ENCODE data around the gene PIPOX.

The PIPOX gene

GRCh38 chr17:29019475-29020181 lies 23.3 kb upstream of the PIPOX start:
- DNase-seq: peak in 1 of 2 experiments; percentile 13

- DNase-seq: no peak
Measured at GRCh38 chr17:29020576-29020975, 22.4 kb upstream of the PIPOX start.

GRCh38 chr17:29021226-29021625 lies 21.7 kb upstream of the PIPOX start:
- DNase-seq: no peak

- no peak for DNase-seq
Measured at GRCh38 chr17:29022074-29022473, 20.9 kb upstream of the PIPOX start.

GRCh38 chr17:29024316-29024952 lies 18.5 kb upstream of the PIPOX start:
- no peak for DNase-seq

GRCh38 chr17:29031488-29031887 lies 11.5 kb upstream of the PIPOX start:
- no peak for DNase-seq

- no peak for DNase-seq
Measured at GRCh38 chr17:29032013-29032856, 10.7 kb upstream of the PIPOX start.

- no peak for DNase-seq
Measured at GRCh38 chr17:29032857-29033197, 10.1 kb upstream of the PIPOX start.

- no peak for DNase-seq
Measured at GRCh38 chr17:29034510-29034909, 8.4 kb upstream of the PIPOX start.

- DNase-seq: no peak
Measured at GRCh38 chr17:29036584-29036983, 6.4 kb upstream of the PIPOX start.

- no peak for DNase-seq
Measured at GRCh38 chr17:29037739-29038084, 5.2 kb upstream of the PIPOX start.

- no peak for DNase-seq
Measured at GRCh38 chr17:29038085-29038795, 4.7 kb upstream of the PIPOX start.

GRCh38 chr17:29039764-29040598 lies 3.0 kb upstream of the PIPOX start:
- no peak for DNase-seq

- no peak for DNase-seq
Measured at GRCh38 chr17:29041091-29041490, 1.9 kb upstream of the PIPOX start.

GRCh38 chr17:29041571-29041970 lies 1.4 kb upstream of the PIPOX start:
- no peak for DNase-seq

GRCh38 chr17:29042026-29042678 lies 789 bp upstream of the PIPOX start:
- DNase-seq: no peak

- DNase-seq: no peak
Measured at GRCh38 chr17:29043539-29044145, 701 bp downstream of the PIPOX start.

GRCh38 chr17:29045026-29045425 lies 2.1 kb downstream of the PIPOX start:
- DNase-seq: no peak

- no peak for DNase-seq
Measured at GRCh38 chr17:29045734-29046472, 3.0 kb downstream of the PIPOX start.

GRCh38 chr17:29046473-29046839 lies 3.5 kb downstream of the PIPOX start:
- DNase-seq: no peak

All from activated CD4-positive, alpha-beta T cell treated with anti-CD3 and anti-CD28 coated beads, Interleukin-2, amount 50 U/mL, for 48 hours (primary cell).